Tibial nerve (tissue), 4 donors: ENCODE results near the gene ENKD1. TPM values are rescaled to one million over a fixed set of nuclear protein-coding genes. Genes with fewer than 3 reads are reported as not detected.
"Not testable (repeated sequence)": the region's sequence is repeated elsewhere in the genome, so short reads cannot be mapped to it uniquely, and the experiment has no call there.

Source experiments
- DNase-seq, 2 donors: peaks; one replicate each; pipeline ENCODE4 v3.0.0-alpha.2; 2019; ENCODE audit warnings: low spot score in 2 of 2
- H3K27ac ChIP-seq, 4 donors: fragments of 200-600 bp; sonication (generic) in 3 of 4; one replicate each; pipeline ENCODE4 v1.5.1; 2017 to 2019; ENCODE audit warnings: mild to moderate bottlenecking in 1 of 4
- H3K27me3 ChIP-seq, 2 donors: fragments of 200-600 bp; sonication (generic) in 1 of 2; one replicate each; pipeline versions ENCODE4 v1.5.1 to v1.6.0; 2017 to 2019
- H3K36me3 ChIP-seq, 3 donors: fragments of 200-600 bp; sonication (generic); one replicate each; pipeline ENCODE4 v1.5.1; 2018 to 2019
- H3K4me1 ChIP-seq, 4 donors: fragments of 200-600 bp; sonication (generic) in 3 of 4; one replicate each; pipeline ENCODE4 v1.5.1; 2017 to 2019
- H3K4me3 ChIP-seq, 4 donors: fragments of 200-600 bp; sonication (generic) in 3 of 4; one replicate each; pipeline ENCODE4 v1.5.1; 2017 to 2019; ENCODE audit warnings: mild to moderate bottlenecking in 1 of 4, moderate library complexity in 1 of 4
- H3K9me3 ChIP-seq, 4 donors: fragments of 200-600 bp; sonication (generic) in 3 of 4; one replicate each; pipeline ENCODE4 v1.5.1; 2017 to 2019
- EP300 ChIP-seq, 2 donors: sonication (generic); formaldehyde crosslinking; IDR thresholded peaks; one replicate each; pipeline ENCODE4 v1.6.1; 2017; ENCODE audit warnings: antibody characterized with exemption in 2 of 2, mild to moderate bottlenecking in 1 of 2
- POLR2A ChIP-seq, 2 donors: fragments of 450-650 bp; IDR thresholded peaks; one replicate each; pipeline ENCODE4 v1.6.1; 2017; ENCODE audit warnings: antibody characterized with exemption in 2 of 2, mild to moderate bottlenecking in 2 of 2, moderate library complexity in 2 of 2
- WGBS, 2 donors: methylation state at CpG; one replicate each; pipeline ENCODE4 v1.1.5; 2018; 5-methylcytosine and 5-hydroxymethylcytosine counted together
- total RNA-seq, 4 donors: library from RNA; depleted of rRNA; stranded (reverse); fragments of >200 nt; gene quantifications; one replicate each; pipeline ENCODE4 v1.1.0, GENCODE V29; 2016
- TF ChIP-seq, protein P1 (sequence below), 5 experiments: fragments of 200-600 bp in 3 of 5; fragments of 450-650 bp in 2 of 5; sonication (generic) in 3 of 5; IDR thresholded peaks; one replicate each; pipeline ENCODE4 v1.5.1; 2016 to 2019; ENCODE audit warnings: antibody characterized with exemption in 5 of 5, mild to moderate bottlenecking in 3 of 5, moderate library complexity in 2 of 5

ENKD1 gene
- total RNA-seq, 4 donors from 2014 or later, result 32.6 to 53.8 (median 45.6) TPM

DNA sequence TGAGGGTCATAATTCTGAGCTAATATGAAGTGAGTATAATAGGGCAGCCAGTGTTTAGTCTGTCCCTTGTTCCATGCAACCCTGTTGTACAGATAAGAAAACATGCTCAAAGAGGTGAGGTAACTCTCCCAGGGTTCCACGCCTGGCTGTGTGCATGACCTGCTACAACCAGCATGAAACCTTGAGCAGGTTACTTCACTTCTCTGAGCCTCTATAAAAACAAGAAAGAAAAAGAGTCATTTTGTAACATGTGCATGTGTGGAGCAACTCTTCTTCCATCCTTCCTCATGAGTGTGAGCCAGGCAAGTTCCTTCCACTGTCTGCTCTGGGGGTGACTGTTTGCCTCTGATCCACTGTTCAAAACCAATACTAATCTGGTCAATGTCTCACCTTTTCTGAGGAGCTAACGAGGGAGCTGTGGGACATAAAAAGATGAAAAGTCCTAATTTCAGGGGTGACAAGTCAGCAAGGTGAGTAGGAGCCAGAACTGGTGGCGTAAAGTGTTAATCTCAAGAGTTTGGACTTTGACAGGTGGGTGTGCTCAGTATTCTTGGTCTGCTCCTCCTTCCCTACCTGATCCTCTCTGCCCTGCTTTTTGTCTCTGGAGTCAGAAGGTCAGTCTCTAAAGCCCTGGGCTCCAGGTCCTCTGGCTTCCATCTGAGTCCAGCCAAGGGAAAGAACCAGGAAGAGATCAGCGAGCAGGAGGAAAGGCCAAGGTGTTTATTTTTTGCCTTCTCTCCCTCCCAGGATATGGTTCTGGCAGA is 31.1 kb upstream of the ENKD1 start:
- WGBS, 2 donors, result 71 to 88% methylated on average over 4 of the region's 4 CpGs
- Histone ChIP-seq H3K27ac (no peak overlapping the region), H3K9me3 (peaks cover 0 to 5% (median 0%) of the 10 kb centered on the region in 4 donors), H3K4me1 (no peaks in the 10 kb centered on the region), H3K27me3 (no peaks in the 10 kb centered on the region), H3K4me3 (no peak overlapping the region), H3K36me3 (peaks cover 0 to 18% (median 0%) of the 10 kb centered on the region in 3 donors)
- no peak for DNase-seq
- TF ChIP-seq EP300 (IDR thresholded peaks at IDR 0.05) (no peak), POLR2A (IDR thresholded peaks at IDR 0.05) (no peak)
- TF ChIP-seq, protein P1, sequence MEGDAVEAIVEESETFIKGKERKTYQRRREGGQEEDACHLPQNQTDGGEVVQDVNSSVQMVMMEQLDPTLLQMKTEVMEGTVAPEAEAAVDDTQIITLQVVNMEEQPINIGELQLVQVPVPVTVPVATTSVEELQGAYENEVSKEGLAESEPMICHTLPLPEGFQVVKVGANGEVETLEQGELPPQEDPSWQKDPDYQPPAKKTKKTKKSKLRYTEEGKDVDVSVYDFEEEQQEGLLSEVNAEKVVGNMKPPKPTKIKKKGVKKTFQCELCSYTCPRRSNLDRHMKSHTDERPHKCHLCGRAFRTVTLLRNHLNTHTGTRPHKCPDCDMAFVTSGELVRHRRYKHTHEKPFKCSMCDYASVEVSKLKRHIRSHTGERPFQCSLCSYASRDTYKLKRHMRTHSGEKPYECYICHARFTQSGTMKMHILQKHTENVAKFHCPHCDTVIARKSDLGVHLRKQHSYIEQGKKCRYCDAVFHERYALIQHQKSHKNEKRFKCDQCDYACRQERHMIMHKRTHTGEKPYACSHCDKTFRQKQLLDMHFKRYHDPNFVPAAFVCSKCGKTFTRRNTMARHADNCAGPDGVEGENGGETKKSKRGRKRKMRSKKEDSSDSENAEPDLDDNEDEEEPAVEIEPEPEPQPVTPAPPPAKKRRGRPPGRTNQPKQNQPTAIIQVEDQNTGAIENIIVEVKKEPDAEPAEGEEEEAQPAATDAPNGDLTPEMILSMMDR (IDR thresholded peaks at IDR 0.05), result no peak

GRCh38 chr16:67694611-67695010 is 28.1 kb upstream of the ENKD1 start:
- WGBS, 2 donors, result 82 to 85% methylated on average over 2 of the region's 2 CpGs
- Histone ChIP-seq H3K36me3 (peaks cover 0 to 13% (median 0%) of the 10 kb centered on the region in 3 donors), H3K27me3 (no peaks in the 10 kb centered on the region), H3K9me3 (peaks cover 0 to 5% (median 0%) of the 10 kb centered on the region in 4 donors), H3K4me1 (no peaks in the 10 kb centered on the region), H3K4me3 (no peak overlapping the region), H3K27ac (no peak overlapping the region)
- TF ChIP-seq EP300 (IDR thresholded peaks at IDR 0.05) (no peak), POLR2A (IDR thresholded peaks at IDR 0.05) (no peak)
- TF ChIP-seq, protein P1 (IDR thresholded peaks at IDR 0.05), result no peak
- no peak for DNase-seq

DNA sequence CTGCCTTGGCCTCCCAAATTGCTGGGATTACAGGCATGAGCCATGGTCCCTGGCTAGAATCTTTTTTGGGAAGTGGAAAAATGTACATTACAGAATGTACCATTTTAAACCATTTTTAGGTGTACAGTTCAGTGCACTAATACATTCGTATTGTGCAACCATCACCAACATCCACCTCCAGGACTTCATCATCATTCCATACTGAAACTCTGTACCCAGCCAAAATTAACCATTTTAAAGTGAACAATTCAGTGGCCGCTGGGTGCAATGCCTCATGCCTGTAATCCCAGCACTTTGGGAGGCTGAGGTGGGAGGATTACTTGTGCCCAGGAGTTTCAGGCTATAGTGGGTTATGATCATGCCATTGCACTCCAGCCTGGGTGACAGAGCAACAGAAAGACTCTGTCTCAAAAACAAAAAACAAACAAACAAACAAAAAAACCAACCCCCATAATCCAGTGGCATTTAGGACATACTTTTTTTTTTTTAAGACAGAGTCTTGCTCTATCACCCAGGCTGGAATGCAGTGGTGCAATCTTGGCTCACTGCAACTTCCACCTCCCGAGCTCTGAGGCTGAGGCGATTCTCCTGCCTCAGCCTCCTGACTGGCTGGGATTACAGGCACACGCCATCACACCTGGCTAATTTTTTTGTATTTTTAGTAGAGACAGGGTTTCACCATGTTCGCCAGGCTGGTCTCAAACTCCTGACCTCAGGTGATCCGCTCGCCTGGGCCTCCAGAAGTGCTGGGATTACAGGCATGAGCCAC is 27.2 kb upstream of the ENKD1 start:
- H3K4me1 ChIP-seq, H3K27me3 ChIP-seq, H3K4me3 ChIP-seq, H3K9me3 ChIP-seq, DNase-seq, H3K27ac ChIP-seq: not testable (repeated sequence)
- peaks cover 0 to 13% (median 0%) of the 10 kb centered on the region in 3 donors for H3K36me3 ChIP-seq
- 90 to 96% methylated on average over 8 of the region's 8 CpGs for WGBS, 2 donors

- no peak for DNase-seq
- Histone ChIP-seq H3K36me3 (peaks cover 0 to 36% (median 0%) of the 10 kb centered on the region in 3 donors), H3K27ac (peak overlapping the region in 1 of 4 donors; percentile 46)
These were observed 19.0 kb upstream of the ENKD1 start for GRCh38 chr16:67685388-67686112.

GRCh38 chr16:67683767-67684166 is 17.2 kb upstream of the ENKD1 start:
- Histone ChIP-seq H3K27me3 (no peaks in the 10 kb centered on the region), H3K36me3 (peaks cover 0 to 45% (median 0%) of the 10 kb centered on the region in 3 donors), H3K4me1 (no peaks in the 10 kb centered on the region), H3K9me3 (no peaks in the 10 kb centered on the region), H3K4me3 (no peak overlapping the region), H3K27ac (no peak overlapping the region)
- DNase-seq, result no peak
- TF ChIP-seq, protein P1 (IDR thresholded peaks at IDR 0.05), result no peak
- no peak for TF ChIP-seq EP300 (IDR thresholded peaks at IDR 0.05)
- no peak for TF ChIP-seq POLR2A (IDR thresholded peaks at IDR 0.05)
- 98% methylated on average over 4 of the region's 4 CpGs for WGBS, 2 donors

More at GRCh38 chr16:67685388-67686112, 19.0 kb upstream of the ENKD1 start:
- TF ChIP-seq POLR2A (IDR thresholded peaks at IDR 0.05), result no peak
- no peak for TF ChIP-seq EP300 (IDR thresholded peaks at IDR 0.05)
- TF ChIP-seq, protein P1 (IDR thresholded peaks at IDR 0.05), result no peak
- H3K4me3 ChIP-seq, result no peak overlapping the region
- no peaks in the 10 kb centered on the region for H3K27me3 ChIP-seq
- H3K4me1 ChIP-seq, result no peaks in the 10 kb centered on the region
- WGBS, 2 donors, result 84% methylated on average over 13 to 17 of the region's 17 CpGs
- no peaks in the 10 kb centered on the region for H3K9me3 ChIP-seq
